H1 (cell line): ENCODE measurements around the gene FAT1. TPM values are rescaled to one million over a fixed set of nuclear protein-coding genes. Genes with fewer than 3 reads are reported as not detected.

Source experiments
- CTCF ChIA-PET: fragments of 300-600 bp; sonication (Branson Sonifier 250); formaldehyde crosslinking; loops from one replicate; lab custom pipeline; 2021; ENCODE audit not compliant: partially characterized antibody; lab: Charles Lee
- POLR2A ChIA-PET: fragments of 300-600 bp; sonication (Branson Sonifier 250); formaldehyde crosslinking; loops from one replicate; lab custom pipeline; 2021; ENCODE audit warnings: inconsistent platforms; ENCODE audit not compliant: partially characterized antibody; lab: Charles Lee
- DNase-seq, 2 experiments: peaks; one replicate each; pipeline versions ENCODE4 v3.0.0 to v3.0.0-alpha.2; 2010 to 2022; ENCODE audit warnings: low spot score in 2 of 2, low read depth in 1 of 2, mixed read lengths in 1 of 2
- FAIRE-seq: peaks from 2 replicates; lab custom pipeline; 2011; peaks lifted over from hg19 to GRCh38; lab: Jason Lieb, UNC
- H2AFZ ChIP-seq: 2 replicates; pipeline ENCODE4 v1.8.1; 2012; ENCODE audit warnings: low read length, inconsistent platforms
- H2AK5ac ChIP-seq: 2 replicates; pipeline ENCODE4 v1.6.1; 2013; ENCODE audit warnings: low read depth, low read length
- H2BK120ac ChIP-seq: replicated peaks from 2 replicates; pipeline ENCODE3; 2013; ENCODE audit warnings: low read depth, low read length, inconsistent platforms
- H2BK12ac ChIP-seq: 2 replicates; pipeline ENCODE4 v1.6.1; 2013; ENCODE audit warnings: low read depth, low read length
- H2BK15ac ChIP-seq: 2 replicates; pipeline ENCODE4 v1.6.1; 2013; ENCODE audit warnings: low read length
- H2BK20ac ChIP-seq: 2 replicates; pipeline ENCODE4 v1.6.1; 2013; ENCODE audit warnings: low read length
- H2BK5ac ChIP-seq: 2 replicates; pipeline ENCODE4 v1.6.1; 2013; ENCODE audit warnings: low read depth, low read length
- H3K14ac ChIP-seq: 2 replicates; pipeline ENCODE4 v1.6.1; 2013; ENCODE audit warnings: inconsistent platforms; ENCODE audit not compliant: insufficient read length
- H3K18ac ChIP-seq: 2 replicates; pipeline ENCODE4 v1.6.1; 2013; ENCODE audit warnings: low read length; ENCODE audit errors: extremely low read depth
- H3K23ac ChIP-seq: 2 replicates; pipeline ENCODE4 v1.6.1; 2013; ENCODE audit warnings: inconsistent platforms; ENCODE audit not compliant: insufficient read length
- H3K23me2 ChIP-seq: 2 replicates; pipeline ENCODE4 v1.6.1; 2013; ENCODE audit warnings: low read depth, low read length
- H3K27ac ChIP-seq: 2 replicates; pipeline ENCODE4 v1.6.1; 2011; ENCODE audit warnings: low read depth, low read length, inconsistent platforms
- H3K27me3 ChIP-seq, 4 experiments: replicated peaks in 1 of 4; 1 replicate in 1 of 4; 2 replicates in 3 of 4; pipeline versions ENCODE4 v1.6.1 to v1.8.1; 2011 to 2013; ENCODE audit warnings: low read length in 3 of 4, mild to moderate bottlenecking in 3 of 4, inconsistent platforms in 2 of 4, mixed read lengths in 2 of 4, moderate library complexity in 1 of 4; ENCODE audit not compliant: control insufficient read depth in 3 of 4, insufficient read depth in 3 of 4; ENCODE audit errors: extremely low read depth in 1 of 4
- H3K36me3 ChIP-seq, 4 experiments: 2 replicates each; pipeline versions ENCODE4 v1.6.1 to v1.8.1; 2011 to 2013; ENCODE audit warnings: mild to moderate bottlenecking in 4 of 4, low read length in 3 of 4, moderate library complexity in 2 of 4, control low read depth in 1 of 4, inconsistent platforms in 1 of 4; ENCODE audit not compliant: insufficient read depth in 4 of 4, control insufficient read depth in 2 of 4
- H3K4ac ChIP-seq: replicated peaks from 2 replicates; pipeline ENCODE3; 2013; ENCODE audit warnings: low read length, low read depth, mixed read lengths, inconsistent platforms; ENCODE audit not compliant: insufficient read length
- H3K4me1 ChIP-seq, 4 experiments: replicated peaks in 1 of 4; 1 replicate in 1 of 4; 2 replicates in 3 of 4; pipeline versions ENCODE4 v1.6.1 to v1.8.1; 2011 to 2013; ENCODE audit warnings: low read length in 3 of 4, inconsistent platforms in 2 of 4, mixed read lengths in 1 of 4; ENCODE audit not compliant: insufficient read depth in 4 of 4, control insufficient read depth in 3 of 4
- H3K4me2 ChIP-seq, 2 experiments: 2 replicates each; pipeline versions ENCODE4 v1.6.1 to v1.8.1; 2011 to 2013; ENCODE audit warnings: low read depth in 2 of 2, low read length in 2 of 2, control low read depth in 1 of 2, inconsistent platforms in 1 of 2, mild to moderate bottlenecking in 1 of 2; ENCODE audit not compliant: insufficient read depth in 1 of 2
- H3K4me3 ChIP-seq, 4 experiments: fragments of 200-600, 300-600 bp in 1 of 4; sonication (generic), shearing (Covaris generic), sonication (Bioruptor Twin) in 1 of 4; 2 replicates each; pipeline versions ENCODE4 v1.5.1 to v1.8.1; 2011 to 2016; ENCODE audit warnings: low read length in 4 of 4, low read depth in 3 of 4, control low read depth in 2 of 4, inconsistent platforms in 2 of 4, mild to moderate bottlenecking in 2 of 4, mixed read lengths in 1 of 4, moderate library complexity in 1 of 4; ENCODE audit not compliant: insufficient read depth in 2 of 4; ENCODE audit errors: extremely low read depth in 1 of 4
- H3K56ac ChIP-seq: replicated peaks from 2 replicates; pipeline ENCODE3; 2013; ENCODE audit warnings: low read depth, mild to moderate bottlenecking, mixed read lengths, low read length, inconsistent platforms; ENCODE audit not compliant: insufficient read length
- H3K79me1 ChIP-seq: 2 replicates; pipeline ENCODE4 v1.6.1; 2013; ENCODE audit warnings: low read depth, low read length, control low read depth
- H3K79me2 ChIP-seq, 2 experiments: 2 replicates each; pipeline versions ENCODE4 v1.6.1 to v1.8.1; 2012 to 2013; ENCODE audit warnings: low read length in 2 of 2, mild to moderate bottlenecking in 2 of 2, inconsistent platforms in 1 of 2; ENCODE audit not compliant: insufficient read depth in 2 of 2, control insufficient read depth in 1 of 2
- H3K9ac ChIP-seq, 4 experiments: replicated peaks in 1 of 4; 1 replicate in 1 of 4; 2 replicates in 3 of 4; pipeline versions ENCODE4 v1.6.1 to v1.8.1; 2011 to 2013; ENCODE audit warnings: low read depth in 3 of 4, low read length in 3 of 4, control low read depth in 2 of 4, mild to moderate bottlenecking in 2 of 4, moderate library complexity in 2 of 4, inconsistent platforms in 1 of 4; ENCODE audit errors: extremely low read depth in 1 of 4
- H3K9me3 ChIP-seq, 2 experiments: 2 replicates each; pipeline versions ENCODE4 v1.6.1 to v1.8.1; 2012 to 2013; ENCODE audit warnings: mild to moderate bottlenecking in 2 of 2, moderate library complexity in 2 of 2, control low read depth in 1 of 2, inconsistent platforms in 1 of 2, low read depth in 1 of 2, low read length in 1 of 2, mixed read lengths in 1 of 2; ENCODE audit not compliant: insufficient read depth in 2 of 2
- H4K20me1 ChIP-seq, 2 experiments: replicated peaks in 1 of 2; 2 replicates each; pipeline versions ENCODE3 to v1.8.1; 2011 to 2013; ENCODE audit warnings: inconsistent platforms in 2 of 2, low read length in 2 of 2, mild to moderate bottlenecking in 1 of 2; ENCODE audit not compliant: insufficient read depth in 2 of 2, control insufficient read depth in 1 of 2
- H4K5ac ChIP-seq: 2 replicates; pipeline ENCODE4 v1.6.1; 2013; ENCODE audit warnings: low read length, low read depth, mixed read lengths, inconsistent platforms; ENCODE audit not compliant: insufficient read length
- H4K8ac ChIP-seq: 2 replicates; pipeline ENCODE4 v1.8.0; 2013; ENCODE audit warnings: mild to moderate bottlenecking, moderate library complexity, low read length, inconsistent platforms; ENCODE audit not compliant: insufficient read depth; ENCODE audit errors: extremely low read depth
- H4K91ac ChIP-seq: replicated peaks from 2 replicates; pipeline ENCODE3; 2013; ENCODE audit warnings: low read length, mixed read lengths, inconsistent platforms; ENCODE audit not compliant: insufficient read length
- WGBS, 2 experiments: shearing (Covaris generic) in 1 of 2; methylation state at CpG; one replicate each; pipeline versions ENCODE4 v1.1.6 to v1.1.7; 2013 to 2015; ENCODE audit warnings: low lambda C conversion rate in 2 of 2, mixed read lengths in 2 of 2, inconsistent platforms in 1 of 2, low coverage in 1 of 2, missing lambda C conversion rate in 1 of 2; ENCODE audit not compliant: insufficient replicate concordance in 2 of 2, insufficient coverage in 1 of 2, insufficient read length in 1 of 2; ENCODE audit errors: extremely low coverage in 1 of 2, missing lambda C conversion rate in 1 of 2; 5-methylcytosine and 5-hydroxymethylcytosine counted together
- polyA plus RNA-seq, 7 experiments: library from polyadenylated mRNA; depleted of rRNA in 3 of 7; stranded (reverse) in 5 of 7; unstranded in 2 of 7; fragments of >200 nt in 5 of 7; fragments of 200-250 nt in 2 of 7; gene quantifications; 1 replicate in 5 of 7; 2 replicates in 1 of 7; 4 replicates in 1 of 7; pipeline versions ENCODE4 v1.2.1 to v1.2.3, GENCODE V29; 2011 to 2013; ENCODE audit warnings: missing spikeins in 2 of 7, mixed read lengths in 2 of 7
- total RNA-seq: library from RNA; stranded (reverse); fragmentation: NEBNext Ultra II Directional; extraction: Animal tissue kit (Norgen Biotek cat#: 25700); gene quantifications from 2 replicates; pipeline ENCODE4 v1.2.1, GENCODE V29; 2021

FAT1 gene
- total and polyA plus RNA-seq, 2 of the 8 experiments (the other 6 are each of a cell fraction or from before 2014, with no cell fraction given) = 94.4 to 137 TPM

DNA sequence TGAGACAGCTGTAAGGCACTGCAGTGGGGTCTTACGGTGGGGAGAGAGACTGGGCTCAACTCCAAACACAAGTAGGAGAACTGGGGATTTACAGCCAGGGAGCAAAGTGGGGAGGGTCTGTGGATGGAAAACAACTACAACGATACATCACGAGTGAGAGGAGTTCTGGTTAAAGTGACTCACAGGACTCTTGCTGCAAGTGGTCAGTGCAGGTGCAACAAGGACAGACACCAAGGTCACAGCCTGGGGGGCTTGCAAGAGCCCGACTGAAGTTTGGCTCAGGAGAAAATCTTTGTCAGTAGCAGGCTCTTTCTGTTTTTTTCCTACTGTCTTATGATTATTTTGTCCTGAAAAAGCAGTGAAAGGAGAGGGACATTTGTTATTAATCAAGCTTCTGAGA, 10.1 kb upstream of the FAT1 start:
- no peak overlapping the region for H3K4ac ChIP-seq
- no peak overlapping the region for H3K23ac ChIP-seq
- no peak overlapping the region for H3K9ac ChIP-seq
- H4K5ac ChIP-seq = no peak overlapping the region
- DNase-seq (no peak), FAIRE-seq (no peak)
- H4K8ac ChIP-seq = no peak overlapping the region
- POLR2A ChIA-PET = interaction anchor here (1.3 kb wide), 1 partner anchor 9 kb away, joined by 4 read pairs; no protein-coding TSS in a partner anchor
- H3K79me1 ChIP-seq = no peaks in the 10 kb centered on the region
- H3K4me1 ChIP-seq = no peaks in the 10 kb centered on the region; a peak in 2 of 7 replicates
- H2BK120ac ChIP-seq = no peak overlapping the region
- no peaks in the 10 kb centered on the region for H3K79me2 ChIP-seq
- no peaks in the 10 kb centered on the region for H3K9me3 ChIP-seq
- H2BK5ac ChIP-seq = no peak overlapping the region; the same call in 1 of the 2 replicates
- no peaks in the 10 kb centered on the region for H3K36me3 ChIP-seq
- H2BK20ac ChIP-seq = no peak overlapping the region
- CTCF ChIA-PET = interaction anchor here (0.6 kb wide), 1 partner anchor 942 kb away, joined by 3 read pairs; no protein-coding TSS in a partner anchor
- H2AK5ac ChIP-seq = no peak overlapping the region
- no peak overlapping the region for H3K18ac ChIP-seq
- no peak overlapping the region for H3K14ac ChIP-seq
- 96% methylated on average over 4 of the region's 4 CpGs; no CpG with 5 or more reads in 1 of the 2 experiments for WGBS, 2 experiments
- no peak overlapping the region for H3K4me2 ChIP-seq
- H3K27ac ChIP-seq = no peak overlapping the region
- H3K27me3 ChIP-seq = no peaks in the 10 kb centered on the region
- H2BK12ac ChIP-seq = no peak overlapping the region; the same call in 1 of the 2 replicates
- H3K4me3 ChIP-seq = no peak overlapping the region
- H3K56ac ChIP-seq = no peak overlapping the region
- H3K23me2 ChIP-seq = no peaks in the 10 kb centered on the region
- H2BK15ac ChIP-seq = 0 out of 2 replicates have a peak overlapping the region, but pooled peaks have one; percentile 67
- H4K20me1 ChIP-seq = no peaks in the 10 kb centered on the region
- no peak overlapping the region for H2AFZ ChIP-seq
- no peak overlapping the region for H4K91ac ChIP-seq
